Nephron progenitor cell (in vitro differentiated cells): Measurements from ENCODE around the gene ZNF438.
A peak's percentile ranks its signal among the peaks of the same experiment; 100 is the strongest.
"Not testable (repeated sequence)": the region's sequence is repeated elsewhere in the genome, so short reads cannot be mapped to it uniquely, and the experiment has no call there.

Source experiments
- DNase-seq: peaks from one replicate; pipeline ENCODE4 v3.0.0; 2021
- H3K27ac Mint-ChIP-seq: 2 replicates; pipeline ENCODE4 v1.8.0; 2021; ENCODE audit warnings: mild to moderate bottlenecking, moderate library complexity, mixed read lengths
- H3K27me3 Mint-ChIP-seq: 2 replicates; pipeline ENCODE4 v1.8.0; 2021; ENCODE audit warnings: mild to moderate bottlenecking, low read depth, mixed read lengths; ENCODE audit not compliant: poor library complexity
- H3K36me3 Mint-ChIP-seq: 2 replicates; pipeline ENCODE4 v1.8.0; 2021; ENCODE audit warnings: low read depth, mixed read lengths
- H3K4me1 Mint-ChIP-seq: 2 replicates; pipeline ENCODE4 v1.8.0; 2021; ENCODE audit warnings: mixed read lengths
- H3K4me3 Mint-ChIP-seq: 2 replicates; pipeline ENCODE4 v1.8.0; 2021; ENCODE audit warnings: mild to moderate bottlenecking, moderate library complexity, mixed read lengths
- H3K9me3 Mint-ChIP-seq: 2 replicates; pipeline ENCODE4 v1.8.0; 2021; ENCODE audit warnings: mild to moderate bottlenecking, moderate library complexity, mixed read lengths
- TF ChIP-seq, protein P1 (sequence below): fragments of 200-600 bp; sonication (generic); IDR thresholded peaks from 2 replicates; pipeline ENCODE4 v1.5.0; 2021; ENCODE audit warnings: antibody characterized with exemption

ZNF438 gene

DNA sequence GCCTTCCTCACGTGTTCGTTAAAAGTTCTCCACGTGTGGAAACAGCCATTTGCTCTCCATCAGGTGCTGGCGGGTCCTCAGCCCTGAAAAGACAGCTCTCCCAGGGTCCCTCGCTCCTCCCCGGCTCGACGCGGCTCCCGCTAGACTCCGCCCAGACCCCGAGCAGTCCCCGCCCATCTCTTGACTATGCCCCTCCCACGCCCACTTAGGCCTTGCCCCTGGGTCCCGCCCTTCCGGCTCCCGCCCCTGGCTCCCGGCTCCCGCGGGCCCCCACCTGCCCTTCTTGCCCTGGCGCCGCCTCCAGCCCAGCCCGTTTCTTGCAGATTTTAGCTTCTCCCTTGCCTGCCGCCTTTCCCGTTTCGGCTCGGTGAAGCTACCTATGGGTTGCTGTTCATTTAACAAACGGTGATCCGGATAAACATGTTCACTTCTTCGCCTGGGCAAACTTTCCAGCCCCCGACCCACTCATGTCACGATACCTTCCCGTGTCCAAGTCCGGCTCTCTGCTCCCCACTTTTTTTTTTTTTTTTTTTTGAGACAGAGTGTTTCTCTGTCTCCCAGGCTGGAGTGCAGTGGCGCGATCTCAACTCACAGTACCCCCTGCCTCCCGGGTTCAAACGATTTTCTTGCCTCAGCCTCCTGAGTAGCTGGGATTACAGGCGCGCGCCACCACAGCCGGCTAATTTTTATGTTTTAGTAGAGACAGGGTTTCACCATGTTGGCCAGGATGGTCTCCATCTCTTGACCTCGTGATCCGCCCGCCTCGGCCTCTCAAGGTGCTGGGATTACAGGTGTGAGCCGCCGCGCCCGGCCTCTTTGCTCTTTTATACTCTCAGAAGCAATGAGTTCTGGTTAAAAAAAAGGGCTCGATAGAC lies 830 bp upstream of the ZNF438 start:
- TF ChIP-seq, protein P1, sequence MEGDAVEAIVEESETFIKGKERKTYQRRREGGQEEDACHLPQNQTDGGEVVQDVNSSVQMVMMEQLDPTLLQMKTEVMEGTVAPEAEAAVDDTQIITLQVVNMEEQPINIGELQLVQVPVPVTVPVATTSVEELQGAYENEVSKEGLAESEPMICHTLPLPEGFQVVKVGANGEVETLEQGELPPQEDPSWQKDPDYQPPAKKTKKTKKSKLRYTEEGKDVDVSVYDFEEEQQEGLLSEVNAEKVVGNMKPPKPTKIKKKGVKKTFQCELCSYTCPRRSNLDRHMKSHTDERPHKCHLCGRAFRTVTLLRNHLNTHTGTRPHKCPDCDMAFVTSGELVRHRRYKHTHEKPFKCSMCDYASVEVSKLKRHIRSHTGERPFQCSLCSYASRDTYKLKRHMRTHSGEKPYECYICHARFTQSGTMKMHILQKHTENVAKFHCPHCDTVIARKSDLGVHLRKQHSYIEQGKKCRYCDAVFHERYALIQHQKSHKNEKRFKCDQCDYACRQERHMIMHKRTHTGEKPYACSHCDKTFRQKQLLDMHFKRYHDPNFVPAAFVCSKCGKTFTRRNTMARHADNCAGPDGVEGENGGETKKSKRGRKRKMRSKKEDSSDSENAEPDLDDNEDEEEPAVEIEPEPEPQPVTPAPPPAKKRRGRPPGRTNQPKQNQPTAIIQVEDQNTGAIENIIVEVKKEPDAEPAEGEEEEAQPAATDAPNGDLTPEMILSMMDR, result no peak
- H3K4me1 Mint-ChIP-seq, result peaks cover 23% of the 10 kb centered on the region
- H3K9me3 Mint-ChIP-seq, result peaks cover 4% of the 10 kb centered on the region
- no peaks in the 10 kb centered on the region for H3K36me3 Mint-ChIP-seq
- peaks cover 5% of the 10 kb centered on the region for H3K27me3 Mint-ChIP-seq
- peak overlapping the region; percentile 99 for H3K27ac Mint-ChIP-seq
- peak; percentile 93 for DNase-seq
- H3K4me3 Mint-ChIP-seq, result peak overlapping the region; percentile 83

DNA sequence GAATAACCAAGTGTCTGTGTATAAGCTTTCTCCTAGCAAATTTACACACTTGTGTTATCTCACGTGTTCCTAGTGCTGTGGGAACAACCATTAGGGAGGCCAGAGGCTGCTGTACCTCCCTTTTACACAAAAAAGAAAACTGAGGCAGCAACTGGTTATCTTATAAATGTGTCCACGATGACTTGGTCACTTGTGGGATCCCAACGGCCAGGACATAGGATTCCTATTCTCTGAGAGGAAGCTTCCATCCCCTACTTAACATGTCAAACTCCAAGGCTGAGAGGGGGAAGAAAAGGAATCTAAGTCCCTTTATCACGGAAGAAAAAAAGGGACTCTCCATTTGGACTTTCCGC lies 484 bp downstream of the ZNF438 start:
- no peaks in the 10 kb centered on the region for H3K36me3 Mint-ChIP-seq
- no peak for DNase-seq
- H3K27ac Mint-ChIP-seq, result peak overlapping the region; percentile 89
- peaks cover 5% of the 10 kb centered on the region for H3K27me3 Mint-ChIP-seq
- peak overlapping the region; percentile 85 for H3K4me3 Mint-ChIP-seq
- H3K4me1 Mint-ChIP-seq, result peaks cover 19% of the 10 kb centered on the region
- no peaks in the 10 kb centered on the region for H3K9me3 Mint-ChIP-seq
- TF ChIP-seq, protein P1, result no peak

DNA sequence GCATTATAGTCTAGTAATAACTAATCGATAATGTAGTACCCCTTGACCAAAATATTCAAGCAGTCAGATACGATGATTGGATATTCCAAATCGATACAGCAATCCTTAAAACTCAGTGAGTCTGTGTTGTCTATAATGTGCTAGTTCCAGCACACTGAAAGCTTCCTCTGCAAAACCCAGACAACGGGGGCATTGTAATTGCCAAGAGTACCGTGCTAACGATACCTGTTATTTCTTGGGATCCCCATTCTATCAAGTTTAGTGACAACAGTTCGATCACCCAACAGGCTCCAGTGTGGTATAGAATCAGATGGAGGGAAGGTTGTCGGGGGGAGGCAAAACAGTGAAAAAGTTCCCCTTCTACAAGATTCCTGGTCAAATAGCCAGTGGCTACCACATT lies 865 bp downstream of the ZNF438 start:
- H3K27me3 Mint-ChIP-seq, result peaks cover 5% of the 10 kb centered on the region
- DNase-seq, result no peak
- peak overlapping the region; percentile 85 for H3K4me3 Mint-ChIP-seq
- H3K4me1 Mint-ChIP-seq, result peaks cover 18% of the 10 kb centered on the region
- no peaks in the 10 kb centered on the region for H3K36me3 Mint-ChIP-seq
- H3K27ac Mint-ChIP-seq, result no peak overlapping the region
- TF ChIP-seq, protein P1, result no peak
- no peaks in the 10 kb centered on the region for H3K9me3 Mint-ChIP-seq

DNA sequence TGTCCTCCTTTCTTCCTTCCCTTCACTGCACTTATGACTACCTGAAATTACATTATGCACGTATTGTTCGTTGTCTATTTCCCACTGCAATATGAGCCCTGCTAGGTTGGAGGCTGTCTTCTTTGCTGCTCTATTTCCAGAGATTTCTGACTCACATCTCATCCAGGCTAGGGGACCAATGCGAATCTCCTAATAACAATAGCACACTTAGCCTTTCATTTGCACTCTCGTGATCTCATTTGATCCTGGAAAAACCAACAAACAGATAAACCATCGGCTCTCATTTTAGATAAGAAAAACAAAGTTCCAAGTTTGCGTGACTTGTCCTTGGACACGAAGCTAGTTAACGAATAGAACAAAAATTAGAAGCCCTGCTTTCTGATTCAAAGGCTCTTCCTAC lies 1.4 kb downstream of the ZNF438 start:
- H3K4me1 Mint-ChIP-seq, result peaks cover 18% of the 10 kb centered on the region
- peaks cover 5% of the 10 kb centered on the region for H3K27me3 Mint-ChIP-seq
- TF ChIP-seq, protein P1, result no peak
- no peaks in the 10 kb centered on the region for H3K36me3 Mint-ChIP-seq
- no peaks in the 10 kb centered on the region for H3K9me3 Mint-ChIP-seq
- H3K27ac Mint-ChIP-seq, result no peak overlapping the region
- no peak for DNase-seq
- H3K4me3 Mint-ChIP-seq, result no peak overlapping the region

DNA sequence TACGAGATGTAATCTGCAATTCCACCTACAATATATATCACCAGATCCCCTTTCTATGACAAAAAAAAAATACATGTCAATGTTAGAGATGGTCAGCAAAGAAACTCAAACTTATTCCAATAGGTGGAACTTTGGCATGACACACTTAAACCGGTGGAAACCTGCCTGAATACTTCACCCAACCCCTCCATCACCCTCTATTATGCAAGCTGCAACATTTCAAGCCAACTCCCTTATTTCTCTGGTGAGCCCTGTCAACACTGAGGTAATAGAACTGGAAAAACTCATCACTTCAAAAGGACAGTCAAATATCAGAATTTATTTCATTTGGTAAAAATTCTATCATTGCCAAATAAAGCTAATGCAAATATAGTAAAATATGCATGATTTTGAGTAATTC lies 3.6 kb downstream of the ZNF438 start:
- Mint-ChIP-seq H3K27me3 (peaks cover 3% of the 10 kb centered on the region), H3K4me3 (no peak overlapping the region), H3K4me1 (peaks cover 13% of the 10 kb centered on the region), H3K9me3 (no peaks in the 10 kb centered on the region), H3K36me3 (no peaks in the 10 kb centered on the region), H3K27ac (no peak overlapping the region)
- TF ChIP-seq, protein P1, result no peak
- DNase-seq, result no peak

DNA sequence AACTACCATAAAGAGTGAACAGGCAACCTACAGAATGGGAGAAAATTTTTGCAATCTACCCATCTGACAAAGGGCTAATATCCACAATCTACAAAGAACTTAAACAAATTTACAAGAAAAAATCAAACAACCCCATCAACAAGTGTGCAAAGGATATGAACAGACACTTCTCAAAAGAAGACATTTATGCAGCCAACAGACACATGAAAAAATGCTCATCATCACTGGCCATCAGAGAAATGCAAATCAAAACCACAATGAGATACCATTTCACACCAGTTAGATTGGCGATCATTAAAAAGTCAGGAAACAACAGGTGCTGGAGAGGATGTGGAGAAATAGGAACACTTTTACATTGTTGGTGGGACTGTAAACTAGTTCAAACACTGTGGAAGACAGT lies 5.4 kb downstream of the ZNF438 start:
- not testable (repeated sequence) for H3K27ac Mint-ChIP-seq

More for the DNA sequence above, 5.4 kb downstream of the ZNF438 start:
- H3K4me3 Mint-ChIP-seq, H3K27me3 Mint-ChIP-seq, H3K9me3 Mint-ChIP-seq, H3K36me3 Mint-ChIP-seq, DNase-seq: not testable (repeated sequence)
- peaks cover 13% of the 10 kb centered on the region for H3K4me1 Mint-ChIP-seq
